ENCODE data around the gene SIGLECL1.
"Not testable (repeated sequence)": the region's sequence is repeated elsewhere in the genome, so short reads cannot be mapped to it uniquely, and the experiment has no call there.

Gene SIGLECL1

GRCh38 chr19:51220996-51221395 is 29.9 kb upstream of the SIGLECL1 start:
- H4K20me1 ChIP-seq (ENCODE audit: insufficient read depth, low read length): no peaks in the 10 kb centered on the region
- no peaks in the 10 kb centered on the region for H3K9me2 ChIP-seq (ENCODE audit: low read depth, low read length)
- no peaks in the 10 kb centered on the region; the same call in 1 of the 2 replicates for H3F3A ChIP-seq (ENCODE audit: insufficient read depth, low read length)
- no peak overlapping the region for H2AFZ ChIP-seq (ENCODE audit: low read length)
- H3K4me1 ChIP-seq (ENCODE audit: insufficient read depth, low read length, severe bottlenecking): no peaks in the 10 kb centered on the region
- H3K36me3 ChIP-seq (ENCODE audit: insufficient read depth, low read length): no peaks in the 10 kb centered on the region
- H3K4me2 ChIP-seq (ENCODE audit: low read length): no peak overlapping the region
- no peaks in the 10 kb centered on the region for H3K79me2 ChIP-seq (ENCODE audit: insufficient read depth, low read length)
- no peaks in the 10 kb centered on the region for H3K27me3 ChIP-seq (ENCODE audit: insufficient read depth, low read length)
- TF ChIP-seq CTCF (IDR thresholded peaks at IDR 0.05; ENCODE audit: low read length) (no peak), EZH2 (IDR thresholded peaks at IDR 0.05; ENCODE audit: borderline replicate concordance, low read length) (no peak)
- H3K9me3 ChIP-seq (ENCODE audit: low read length): no peaks in the 10 kb centered on the region
- no peak overlapping the region for H3K27ac ChIP-seq (ENCODE audit: low read depth, low read length, poor library complexity, severe bottlenecking)
- H3K4me3 ChIP-seq (ENCODE audit: low read depth, low read length, poor library complexity, severe bottlenecking): no peak overlapping the region
- H3K9ac ChIP-seq (ENCODE audit: low read length): no peak overlapping the region

GRCh38 chr19:51224163-51224641 is 26.7 kb upstream of the SIGLECL1 start:
- Histone ChIP-seq H3K9ac (ENCODE audit: low read length) (no peak overlapping the region), H4K20me1 (ENCODE audit: insufficient read depth, low read length) (no peaks in the 10 kb centered on the region), H3K4me1 (ENCODE audit: insufficient read depth, low read length, severe bottlenecking) (no peaks in the 10 kb centered on the region), H3F3A (ENCODE audit: insufficient read depth, low read length) (no peaks in the 10 kb centered on the region; the same call in 1 of the 2 replicates), H3K4me2 (ENCODE audit: low read length) (no peak overlapping the region), H3K27me3 (ENCODE audit: insufficient read depth, low read length) (no peaks in the 10 kb centered on the region), H3K4me3 (ENCODE audit: low read depth, low read length, poor library complexity, severe bottlenecking) (no peak overlapping the region), H3K79me2 (ENCODE audit: insufficient read depth, low read length) (no peaks in the 10 kb centered on the region), H2AFZ (ENCODE audit: low read length) (no peak overlapping the region), H3K27ac (ENCODE audit: low read depth, low read length, poor library complexity, severe bottlenecking) (no peak overlapping the region), H3K9me2 (ENCODE audit: low read depth, low read length) (no peaks in the 10 kb centered on the region), H3K36me3 (ENCODE audit: insufficient read depth, low read length) (no peaks in the 10 kb centered on the region), H3K9me3 (ENCODE audit: low read length) (no peaks in the 10 kb centered on the region)
- TF ChIP-seq EZH2 (IDR thresholded peaks at IDR 0.05; ENCODE audit: borderline replicate concordance, low read length) (no peak), CTCF (IDR thresholded peaks at IDR 0.05; ENCODE audit: low read length) (no peak)

- H4K20me1 ChIP-seq (ENCODE audit: insufficient read depth, low read length); H3K27me3 ChIP-seq (ENCODE audit: insufficient read depth, low read length); H3K4me1 ChIP-seq (ENCODE audit: insufficient read depth, low read length, severe bottlenecking); H3K9me2 ChIP-seq (ENCODE audit: low read depth, low read length); H3K27ac ChIP-seq (ENCODE audit: low read depth, low read length, poor library complexity, severe bottlenecking); H3K4me3 ChIP-seq (ENCODE audit: low read depth, low read length, poor library complexity, severe bottlenecking); H3K9me3 ChIP-seq (ENCODE audit: low read length); H3K79me2 ChIP-seq (ENCODE audit: insufficient read depth, low read length); H3K36me3 ChIP-seq (ENCODE audit: insufficient read depth, low read length); H3K4me2 ChIP-seq (ENCODE audit: low read length); H3K9ac ChIP-seq (ENCODE audit: low read length); H2AFZ ChIP-seq (ENCODE audit: low read length); H3F3A ChIP-seq (ENCODE audit: insufficient read depth, low read length): not testable (repeated sequence)
These were observed 25.9 kb upstream of the SIGLECL1 start, which contains the start of gene CD33 for GRCh38 chr19:51224898-51225393. CD33 (plus strand) TSS chr19:51225080; CDS start chr19:51225119, 39 bp downstream.

GRCh38 chr19:51226067-51226466 is 24.8 kb upstream of the SIGLECL1 start:
- Histone ChIP-seq H3K27ac (ENCODE audit: low read depth, low read length, poor library complexity, severe bottlenecking) (no peak overlapping the region), H2AFZ (ENCODE audit: low read length) (no peak overlapping the region)

More at GRCh38 chr19:51226067-51226466, 24.8 kb upstream of the SIGLECL1 start:
- Histone ChIP-seq H3K27me3 (ENCODE audit: insufficient read depth, low read length) (no peaks in the 10 kb centered on the region), H3K4me1 (ENCODE audit: insufficient read depth, low read length, severe bottlenecking) (no peaks in the 10 kb centered on the region), H3K9me3 (ENCODE audit: low read length) (no peaks in the 10 kb centered on the region), H3K9ac (ENCODE audit: low read length) (no peak overlapping the region), H3K4me3 (ENCODE audit: low read depth, low read length, poor library complexity, severe bottlenecking) (no peak overlapping the region), H3K36me3 (ENCODE audit: insufficient read depth, low read length) (no peaks in the 10 kb centered on the region), H3K9me2 (ENCODE audit: low read depth, low read length) (no peaks in the 10 kb centered on the region), H3K4me2 (ENCODE audit: low read length) (no peak overlapping the region), H4K20me1 (ENCODE audit: insufficient read depth, low read length) (no peaks in the 10 kb centered on the region), H3F3A (ENCODE audit: insufficient read depth, low read length) (no peaks in the 10 kb centered on the region), H3K79me2 (ENCODE audit: insufficient read depth, low read length) (no peaks in the 10 kb centered on the region)
- TF ChIP-seq EZH2 (IDR thresholded peaks at IDR 0.05; ENCODE audit: borderline replicate concordance, low read length): no peak
- no peak for TF ChIP-seq CTCF (IDR thresholded peaks at IDR 0.05; ENCODE audit: low read length)
